Myocyte (in vitro differentiated cells): ENCODE measurements around the gene TNFSF11. TPM values are rescaled to one million over a fixed set of nuclear protein-coding genes. Genes with fewer than 3 reads are reported as not detected.
"Not testable (repeated sequence)": the region's sequence is repeated elsewhere in the genome, so short reads cannot be mapped to it uniquely, and the experiment has no call there.

Experiments used
- DNase-seq: peaks from one replicate; pipeline ENCODE4 v3.0.0-alpha.2; 2012; ENCODE audit warnings: low read depth
- total RNA-seq: library from RNA; depleted of rRNA; stranded (reverse); fragments of >200 nt; gene quantifications from 2 replicates; pipeline ENCODE4 v1.2.3, GENCODE V29; 2014

Gene TNFSF11
- total RNA-seq, 1 donor from 2014 or later: not detected

GRCh38 chr13:42559573-42560218 lies 14.3 kb upstream of the TNFSF11 start:
- not testable (repeated sequence) for DNase-seq

GRCh38 chr13:42560320-42560719 lies 13.6 kb upstream of the TNFSF11 start:
- DNase-seq: not testable (repeated sequence)

GRCh38 chr13:42561752-42562467 lies 12.0 kb upstream of the TNFSF11 start:
- DNase-seq: no peak

- DNase-seq: no peak
Measured at GRCh38 chr13:42567906-42568305, 6.0 kb upstream of the TNFSF11 start.

GRCh38 chr13:42569576-42570344 lies 4.2 kb upstream of the TNFSF11 start:
- DNase-seq: no peak

GRCh38 chr13:42571895-42572294 lies 2.1 kb upstream of the TNFSF11 start:
- no peak for DNase-seq

- no peak for DNase-seq
Measured at GRCh38 chr13:42574435-42575311, 721 bp downstream of the TNFSF11 start.

- no peak for DNase-seq
Measured at GRCh38 chr13:42575938-42576337, 2.0 kb downstream of the TNFSF11 start.

- no peak for DNase-seq
Measured at GRCh38 chr13:42577538-42577937, 3.6 kb downstream of the TNFSF11 start.

GRCh38 chr13:42580644-42581043 lies 6.7 kb downstream of the TNFSF11 start:
- no peak for DNase-seq

GRCh38 chr13:42581427-42581826 lies 7.5 kb downstream of the TNFSF11 start:
- DNase-seq: no peak

GRCh38 chr13:42591602-42592001 lies 17.6 kb downstream of the TNFSF11 start:
- DNase-seq: no peak

- no peak for DNase-seq
Measured at GRCh38 chr13:42592915-42593900, 19.3 kb downstream of the TNFSF11 start.

- peak; percentile 76 for DNase-seq
Measured at GRCh38 chr13:42594481-42595252, 20.7 kb downstream of the TNFSF11 start.

- no peak for DNase-seq
Measured at GRCh38 chr13:42595253-42595571, 21.3 kb downstream of the TNFSF11 start.

GRCh38 chr13:42597505-42597904 lies 23.6 kb downstream of the TNFSF11 start:
- DNase-seq: no peak

- no peak for DNase-seq
Measured at GRCh38 chr13:42600943-42601342, 27.0 kb downstream of the TNFSF11 start.

- no peak for DNase-seq
Measured at GRCh38 chr13:42602906-42603305, 29.0 kb downstream of the TNFSF11 start.

- DNase-seq: no peak
Measured at GRCh38 chr13:42603571-42603970, 29.6 kb downstream of the TNFSF11 start.
